ENCODE data around the gene ANXA6.

Gene ANXA6

DNA sequence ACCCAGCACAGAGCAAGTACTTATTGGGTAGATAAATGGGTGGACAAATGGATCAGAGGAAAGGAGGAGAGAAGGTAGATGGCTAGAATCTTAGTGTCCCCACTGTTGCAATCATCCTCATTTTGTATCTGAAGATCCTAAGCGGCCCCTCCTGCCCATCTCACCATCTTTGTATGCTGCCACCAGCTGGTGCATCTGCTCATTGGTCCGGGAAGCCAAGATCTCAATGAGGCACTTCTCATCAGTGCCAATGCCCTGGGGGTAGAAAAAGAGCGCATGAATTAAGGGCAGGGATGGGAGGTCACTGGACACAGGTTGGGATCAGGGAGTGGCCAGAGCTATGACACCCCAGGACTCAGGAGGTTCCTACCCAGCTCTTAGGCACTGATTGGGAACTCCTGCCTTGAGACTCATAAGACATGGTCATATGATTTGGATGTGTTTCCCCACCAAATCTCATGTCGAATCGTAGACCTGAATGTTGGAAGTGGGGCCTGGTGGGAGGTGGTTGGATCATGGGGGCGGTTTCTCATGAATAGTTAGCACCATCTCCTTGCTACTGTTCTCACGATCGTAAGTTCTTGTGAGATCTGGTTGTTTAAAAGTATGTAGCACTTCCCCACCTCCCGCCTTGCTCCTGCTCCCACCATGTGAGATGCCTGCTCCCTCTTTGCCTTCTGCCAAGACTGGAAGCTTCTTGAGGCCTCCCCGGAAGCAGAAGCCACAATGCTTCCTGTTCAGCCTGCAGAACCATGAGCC, 20.3 kb downstream of the ANXA6 start:
- peaks cover 23% of the 10 kb centered on the region for H3K36me3 ChIP-seq (ENCODE audit: control insufficient read depth, insufficient read depth, low read length)

DNA sequence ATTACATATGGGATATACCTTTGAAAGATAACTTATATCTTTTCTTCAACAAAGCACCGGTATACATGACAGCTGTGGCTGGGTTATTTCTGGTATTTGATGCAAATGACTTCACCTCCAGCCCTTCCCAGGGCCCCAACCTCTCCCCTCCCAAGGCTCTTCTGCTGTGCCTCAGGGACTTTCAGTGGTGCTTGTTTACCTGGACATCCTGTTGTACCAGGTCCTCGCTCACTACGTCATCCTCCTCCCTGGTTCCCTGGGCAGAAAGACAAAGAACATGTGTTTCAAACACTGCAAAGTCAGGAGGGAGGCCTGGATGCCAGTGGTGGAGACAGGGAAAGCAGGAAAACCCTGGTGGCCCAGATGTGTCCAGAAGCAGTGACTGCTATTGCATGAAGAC, 23.4 kb downstream of the ANXA6 start:
- H3K9me3 ChIP-seq (ENCODE audit: control insufficient read depth, insufficient read depth, low read length), result no peaks in the 10 kb centered on the region
- no peaks in the 10 kb centered on the region for H3K27me3 ChIP-seq (ENCODE audit: control insufficient read depth, insufficient read depth, low read length)
- H3K36me3 ChIP-seq (ENCODE audit: control insufficient read depth, insufficient read depth, low read length), result peaks cover 23% of the 10 kb centered on the region
- H3K4me3 ChIP-seq (ENCODE audit: low read depth, low read length), result no peak overlapping the region
- H3K9ac ChIP-seq (ENCODE audit: low read depth, low read length), result no peak overlapping the region
- no peaks in the 10 kb centered on the region for H3K4me1 ChIP-seq (ENCODE audit: control insufficient read depth, insufficient read depth, low read length)

More for the DNA sequence above, 20.3 kb downstream of the ANXA6 start:
- no peak overlapping the region for H3K9ac ChIP-seq (ENCODE audit: low read depth, low read length)
- H3K9me3 ChIP-seq (ENCODE audit: control insufficient read depth, insufficient read depth, low read length), result no peaks in the 10 kb centered on the region
- no peak overlapping the region for H3K4me3 ChIP-seq (ENCODE audit: low read depth, low read length)
- peaks cover 9% of the 10 kb centered on the region for H3K4me1 ChIP-seq (ENCODE audit: control insufficient read depth, insufficient read depth, low read length)
- no peaks in the 10 kb centered on the region for H3K27me3 ChIP-seq (ENCODE audit: control insufficient read depth, insufficient read depth, low read length)

DNA sequence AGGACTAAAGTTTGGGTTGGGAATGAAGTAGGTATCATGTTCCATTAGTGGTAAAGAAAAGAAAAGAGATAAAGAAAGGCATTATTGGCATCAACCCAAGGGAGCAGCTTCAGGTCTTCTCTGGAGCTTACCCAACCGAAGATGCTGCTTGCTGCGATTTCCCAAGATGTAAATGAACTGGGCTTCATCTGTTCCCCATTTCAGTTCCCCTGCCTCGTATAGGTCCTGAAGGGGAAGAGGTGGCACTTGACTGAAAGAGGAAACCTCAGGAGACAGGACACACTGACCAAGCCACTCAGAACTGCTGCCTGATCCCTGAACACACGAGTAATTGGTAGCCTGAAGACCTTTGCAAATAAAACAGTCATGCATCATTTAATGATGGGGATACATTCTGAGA, 24.6 kb downstream of the ANXA6 start:
- no peaks in the 10 kb centered on the region for H3K9me3 ChIP-seq (ENCODE audit: control insufficient read depth, insufficient read depth, low read length)
- H3K4me1 ChIP-seq (ENCODE audit: control insufficient read depth, insufficient read depth, low read length), result no peaks in the 10 kb centered on the region
- no peaks in the 10 kb centered on the region for H3K27me3 ChIP-seq (ENCODE audit: control insufficient read depth, insufficient read depth, low read length)
- peaks cover 21% of the 10 kb centered on the region for H3K36me3 ChIP-seq (ENCODE audit: control insufficient read depth, insufficient read depth, low read length)
- no peak overlapping the region for H3K9ac ChIP-seq (ENCODE audit: low read depth, low read length)
- H3K4me3 ChIP-seq (ENCODE audit: low read depth, low read length), result no peak overlapping the region

DNA sequence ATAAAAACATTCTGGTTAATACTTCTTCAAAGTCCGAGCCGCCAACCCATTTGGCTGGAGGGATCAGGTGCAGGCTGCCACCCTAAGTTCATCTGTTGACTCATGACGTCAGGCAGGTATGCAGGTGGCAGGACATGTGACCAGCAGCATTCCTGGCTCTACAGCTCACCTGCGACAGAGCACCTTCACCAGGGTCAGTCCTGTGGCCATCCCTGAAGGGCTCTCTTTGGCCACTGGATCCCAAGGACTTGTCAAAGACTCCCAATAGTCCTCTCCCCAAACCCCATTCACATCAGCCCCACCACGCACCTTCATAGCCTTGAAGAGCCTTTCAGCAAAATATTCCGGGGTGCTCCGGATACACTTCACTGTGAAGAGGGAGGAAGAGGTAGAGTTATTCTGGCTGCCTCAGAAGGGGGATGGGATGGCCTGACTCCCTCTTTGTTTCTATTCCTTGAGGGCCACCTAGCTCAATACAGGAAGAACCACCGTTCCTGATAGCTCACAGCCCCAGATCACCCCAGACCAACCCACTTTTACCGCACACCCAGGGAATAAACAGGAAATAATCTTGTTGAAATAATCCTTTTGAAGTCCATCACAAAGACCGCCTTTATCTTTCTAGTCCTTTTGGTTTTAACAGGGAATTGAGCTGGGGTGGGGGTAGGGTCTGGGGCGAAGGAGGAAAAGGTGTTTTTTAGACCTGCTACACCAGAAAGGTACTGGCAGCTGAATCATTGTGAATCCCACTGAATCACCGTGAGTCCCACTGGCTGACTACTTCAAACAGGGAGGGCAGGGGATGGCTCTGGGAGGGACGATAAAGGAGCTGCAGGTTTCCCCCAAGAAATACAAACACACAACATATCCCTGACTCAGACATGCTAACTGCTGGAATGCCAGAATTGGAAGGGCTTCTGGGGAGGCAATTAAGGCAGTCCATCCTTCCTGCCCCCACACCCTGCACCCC, 26.4 kb downstream of the ANXA6 start:
- Histone ChIP-seq H3K4me3 (ENCODE audit: low read depth, low read length) (no peak overlapping the region), H3K4me1 (ENCODE audit: control insufficient read depth, insufficient read depth, low read length) (no peaks in the 10 kb centered on the region), H3K9ac (ENCODE audit: low read depth, low read length) (no peak overlapping the region), H3K27me3 (ENCODE audit: control insufficient read depth, insufficient read depth, low read length) (no peaks in the 10 kb centered on the region), H3K9me3 (ENCODE audit: control insufficient read depth, insufficient read depth, low read length) (no peaks in the 10 kb centered on the region), H3K36me3 (ENCODE audit: control insufficient read depth, insufficient read depth, low read length) (peaks cover 16% of the 10 kb centered on the region)

DNA sequence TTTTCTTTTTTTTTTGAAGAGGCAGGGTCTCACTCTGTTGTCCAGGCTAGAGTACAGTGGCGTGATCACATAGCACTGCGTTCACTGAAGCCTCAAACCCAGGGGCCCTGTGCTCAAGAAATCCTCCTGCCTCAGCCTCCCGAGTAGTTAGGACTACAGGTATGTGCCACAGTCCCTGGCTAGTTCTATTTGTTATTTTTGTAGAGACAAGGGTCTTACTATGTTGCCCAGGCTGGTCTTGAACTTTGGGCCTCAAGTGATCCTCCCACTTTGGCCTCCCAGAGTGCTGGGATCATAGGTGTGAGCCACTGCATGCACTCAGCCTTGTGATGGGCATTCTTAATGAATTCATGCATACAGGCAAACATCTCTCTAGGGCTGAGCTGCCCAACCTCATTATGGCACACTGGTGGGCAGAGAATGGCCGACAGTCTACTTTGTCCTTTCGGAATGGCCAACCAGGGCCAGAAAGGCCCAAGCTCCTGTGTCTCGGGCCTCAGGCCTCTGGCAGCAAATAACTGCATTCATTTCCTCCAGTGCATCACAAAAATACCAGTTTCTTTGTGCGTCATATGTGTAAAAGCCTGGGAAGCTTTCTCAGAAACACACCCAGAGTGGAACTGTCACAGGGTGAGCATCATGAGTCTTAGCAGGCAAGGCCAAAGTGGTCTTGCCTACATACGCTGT, 27.2 kb downstream of the ANXA6 start:
- Histone ChIP-seq H3K27me3 (ENCODE audit: control insufficient read depth, insufficient read depth, low read length) (no peaks in the 10 kb centered on the region), H3K9me3 (ENCODE audit: control insufficient read depth, insufficient read depth, low read length) (no peaks in the 10 kb centered on the region), H3K36me3 (ENCODE audit: control insufficient read depth, insufficient read depth, low read length) (peaks cover 11% of the 10 kb centered on the region), H3K4me1 (ENCODE audit: control insufficient read depth, insufficient read depth, low read length) (no peaks in the 10 kb centered on the region), H3K4me3 (ENCODE audit: low read depth, low read length) (no peak overlapping the region), H3K9ac (ENCODE audit: low read depth, low read length) (no peak overlapping the region)

DNA sequence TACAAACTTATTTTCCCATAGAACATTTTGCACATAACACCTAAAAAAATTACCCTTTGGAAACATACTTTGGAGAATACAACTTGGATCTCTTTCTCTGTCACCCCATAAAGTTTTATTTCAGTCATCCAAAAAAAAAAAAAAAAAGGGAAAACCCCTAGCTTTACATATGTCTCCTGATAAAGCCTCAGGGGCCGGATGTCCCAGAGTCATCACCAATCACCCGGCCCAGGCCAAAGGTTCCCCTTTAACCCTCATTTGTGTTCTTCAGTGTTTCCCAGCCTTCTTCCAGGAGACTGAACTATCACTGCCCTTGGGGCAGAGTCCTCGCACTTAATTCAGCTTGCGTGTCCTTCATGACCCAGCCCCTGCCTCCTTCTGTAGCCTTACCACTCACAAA, 28.8 kb downstream of the ANXA6 start:
- no peaks in the 10 kb centered on the region for H3K9me3 ChIP-seq (ENCODE audit: control insufficient read depth, insufficient read depth, low read length)
- no peak overlapping the region for H3K4me3 ChIP-seq (ENCODE audit: low read depth, low read length)
- H3K36me3 ChIP-seq (ENCODE audit: control insufficient read depth, insufficient read depth, low read length), result peaks cover 8% of the 10 kb centered on the region
- H3K9ac ChIP-seq (ENCODE audit: low read depth, low read length), result no peak overlapping the region
- H3K4me1 ChIP-seq (ENCODE audit: control insufficient read depth, insufficient read depth, low read length), result no peaks in the 10 kb centered on the region
- H3K27me3 ChIP-seq (ENCODE audit: control insufficient read depth, insufficient read depth, low read length), result no peaks in the 10 kb centered on the region

DNA sequence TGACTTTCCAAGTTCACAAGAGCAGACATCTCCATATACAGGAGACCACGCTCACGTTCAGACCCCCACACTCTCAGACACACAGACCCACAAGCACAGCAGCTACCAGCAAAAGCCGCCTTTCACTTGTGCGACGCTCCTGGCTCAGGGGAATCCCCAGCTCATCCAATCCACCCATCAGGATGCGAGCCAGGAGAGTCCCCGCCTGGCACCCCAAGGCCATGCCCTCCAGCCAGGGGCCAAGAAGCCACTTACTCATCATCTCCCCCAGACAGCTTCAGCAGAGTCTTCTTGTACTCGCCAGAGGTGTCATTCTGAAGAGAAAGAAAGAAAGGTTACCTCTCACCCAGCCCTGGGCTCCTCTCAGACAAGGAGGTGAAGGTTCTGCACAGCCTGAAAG, 29.7 kb downstream of the ANXA6 start:
- H3K4me1 ChIP-seq (ENCODE audit: control insufficient read depth, insufficient read depth, low read length), result no peaks in the 10 kb centered on the region
- H3K27me3 ChIP-seq (ENCODE audit: control insufficient read depth, insufficient read depth, low read length), result no peaks in the 10 kb centered on the region
- peaks cover 10% of the 10 kb centered on the region for H3K36me3 ChIP-seq (ENCODE audit: control insufficient read depth, insufficient read depth, low read length)
- H3K9ac ChIP-seq (ENCODE audit: low read depth, low read length), result no peak overlapping the region
- H3K9me3 ChIP-seq (ENCODE audit: control insufficient read depth, insufficient read depth, low read length), result no peaks in the 10 kb centered on the region
- H3K4me3 ChIP-seq (ENCODE audit: low read depth, low read length), result no peak overlapping the region

DNA sequence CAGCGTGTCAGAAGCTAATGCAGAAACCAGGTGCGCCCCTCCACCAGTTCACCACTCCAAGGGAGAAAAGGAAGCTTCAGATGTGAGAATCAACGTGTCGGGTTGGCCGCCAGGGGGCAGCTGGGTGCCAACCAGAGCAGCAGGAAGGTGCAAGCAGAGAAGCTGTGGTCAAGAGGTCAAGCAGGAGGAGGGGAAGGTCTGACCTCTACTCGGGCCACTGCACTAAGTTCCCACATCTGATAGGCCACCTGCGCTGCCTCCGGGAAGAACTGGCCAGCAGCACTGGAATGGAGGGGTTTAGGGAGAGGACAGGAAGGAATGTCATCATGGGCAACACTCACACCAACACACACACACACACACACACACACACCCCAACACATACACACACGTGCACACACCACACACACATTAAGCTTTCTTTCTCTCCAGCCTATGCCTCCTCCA, 31.4 kb downstream of the ANXA6 start:
- Histone ChIP-seq H3K9ac (ENCODE audit: low read depth, low read length) (no peak overlapping the region), H3K27me3 (ENCODE audit: control insufficient read depth, insufficient read depth, low read length) (no peaks in the 10 kb centered on the region), H3K36me3 (ENCODE audit: control insufficient read depth, insufficient read depth, low read length) (peaks cover 22% of the 10 kb centered on the region), H3K4me3 (ENCODE audit: low read depth, low read length) (no peak overlapping the region), H3K4me1 (ENCODE audit: control insufficient read depth, insufficient read depth, low read length) (no peaks in the 10 kb centered on the region), H3K9me3 (ENCODE audit: control insufficient read depth, insufficient read depth, low read length) (no peaks in the 10 kb centered on the region)

DNA sequence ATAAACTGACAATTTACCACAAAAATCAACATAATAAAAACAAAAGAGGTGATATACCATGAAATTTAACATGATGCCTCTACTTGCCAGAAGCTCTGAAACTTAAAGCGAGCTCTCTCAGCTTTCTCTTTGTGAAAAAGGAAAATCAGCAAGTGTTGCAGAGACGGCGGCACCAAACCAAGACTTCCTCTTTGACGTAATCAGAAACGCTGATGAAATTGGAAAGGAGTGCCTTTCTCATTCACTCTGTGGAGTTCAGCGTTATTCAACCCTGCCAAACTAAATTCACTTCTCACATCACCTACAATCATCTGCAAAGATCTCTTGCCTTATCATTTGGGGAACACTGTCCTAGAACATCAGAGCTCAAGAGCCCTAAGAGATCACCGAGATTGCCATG, 32.2 kb downstream of the ANXA6 start:
- no peaks in the 10 kb centered on the region for H3K27me3 ChIP-seq (ENCODE audit: control insufficient read depth, insufficient read depth, low read length)
- peaks cover 22% of the 10 kb centered on the region for H3K36me3 ChIP-seq (ENCODE audit: control insufficient read depth, insufficient read depth, low read length)
- no peaks in the 10 kb centered on the region for H3K9me3 ChIP-seq (ENCODE audit: control insufficient read depth, insufficient read depth, low read length)
- H3K4me3 ChIP-seq (ENCODE audit: low read depth, low read length), result no peak overlapping the region
- no peak overlapping the region for H3K9ac ChIP-seq (ENCODE audit: low read depth, low read length)
- H3K4me1 ChIP-seq (ENCODE audit: control insufficient read depth, insufficient read depth, low read length), result no peaks in the 10 kb centered on the region

DNA sequence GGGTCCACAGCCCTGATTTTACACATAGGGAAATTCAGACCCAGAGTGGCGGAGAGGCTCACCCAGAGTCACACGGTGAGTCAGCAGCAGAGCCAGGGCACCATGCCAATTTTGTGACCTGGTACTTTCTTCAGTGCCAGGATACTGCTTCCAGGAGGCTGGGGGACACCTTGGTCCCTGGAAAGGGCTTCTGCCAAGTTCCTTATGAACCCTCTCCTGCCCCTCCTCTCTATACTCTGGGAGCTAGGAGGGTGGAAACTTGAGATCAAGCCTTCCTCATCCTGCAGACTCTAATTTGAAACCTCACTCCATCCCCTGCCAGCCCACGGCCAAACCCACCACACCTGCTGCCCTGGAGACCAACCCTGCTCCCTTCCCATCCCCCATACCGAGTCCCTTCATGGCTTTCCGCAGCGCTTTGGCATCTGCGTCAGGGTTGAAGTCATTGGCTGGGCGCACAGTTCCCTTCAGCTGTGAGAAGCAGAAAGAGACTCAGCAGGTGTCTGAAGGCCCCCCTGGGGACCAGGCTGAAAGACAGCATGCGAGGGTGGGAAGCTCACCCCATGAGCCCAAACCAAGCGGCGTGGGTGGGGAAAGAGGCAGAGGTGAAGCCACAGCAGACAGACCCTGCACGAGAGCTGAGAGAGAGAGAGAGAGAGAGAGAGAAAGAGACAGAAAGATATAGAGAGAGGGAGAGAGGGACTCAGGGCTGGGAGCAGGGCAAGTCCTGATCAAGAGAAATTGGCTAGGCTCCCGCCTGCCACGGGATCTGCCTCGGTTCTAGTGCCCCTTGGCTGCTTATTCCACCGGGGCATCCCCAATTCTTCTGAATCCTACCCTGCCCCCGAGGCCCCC, 33.5 kb downstream of the ANXA6 start:
- Histone ChIP-seq H3K36me3 (ENCODE audit: control insufficient read depth, insufficient read depth, low read length) (peaks cover 22% of the 10 kb centered on the region), H3K4me3 (ENCODE audit: low read depth, low read length) (no peak overlapping the region), H3K9ac (ENCODE audit: low read depth, low read length) (no peak overlapping the region)

DNA sequence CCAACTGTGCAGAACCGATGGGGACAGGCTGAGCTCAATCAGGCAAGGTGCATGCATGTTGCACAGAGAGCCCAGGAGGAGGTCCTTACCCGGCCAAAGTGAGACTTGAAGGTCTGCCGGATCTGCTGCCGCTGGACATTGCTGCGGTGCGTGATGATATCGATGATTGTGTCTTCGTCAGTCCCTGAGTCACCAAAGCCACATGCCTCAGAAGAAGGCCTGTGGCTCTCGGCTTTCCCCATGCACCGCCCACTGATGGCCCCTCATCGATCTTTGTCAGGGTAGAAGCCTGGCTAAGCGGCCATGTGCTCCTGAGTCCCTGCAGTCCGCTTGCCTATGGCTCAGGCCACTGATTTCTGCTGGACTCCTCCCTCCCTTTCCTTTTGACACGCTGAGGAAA, 34.8 kb downstream of the ANXA6 start:
- no peak overlapping the region for H3K4me3 ChIP-seq (ENCODE audit: low read depth, low read length)
- H3K9me3 ChIP-seq (ENCODE audit: control insufficient read depth, insufficient read depth, low read length), result no peaks in the 10 kb centered on the region
- H3K4me1 ChIP-seq (ENCODE audit: control insufficient read depth, insufficient read depth, low read length), result no peaks in the 10 kb centered on the region
- H3K36me3 ChIP-seq (ENCODE audit: control insufficient read depth, insufficient read depth, low read length), result peaks cover 26% of the 10 kb centered on the region
- H3K9ac ChIP-seq (ENCODE audit: low read depth, low read length), result no peak overlapping the region
- no peaks in the 10 kb centered on the region for H3K27me3 ChIP-seq (ENCODE audit: control insufficient read depth, insufficient read depth, low read length)

More for the DNA sequence above, 33.5 kb downstream of the ANXA6 start:
- Histone ChIP-seq H3K9me3 (ENCODE audit: control insufficient read depth, insufficient read depth, low read length) (no peaks in the 10 kb centered on the region), H3K4me1 (ENCODE audit: control insufficient read depth, insufficient read depth, low read length) (no peaks in the 10 kb centered on the region), H3K27me3 (ENCODE audit: control insufficient read depth, insufficient read depth, low read length) (no peaks in the 10 kb centered on the region)
